ENCODE measurements around the gene SLC5A4.
"Not testable (repeated sequence)": the region's sequence is repeated elsewhere in the genome, so short reads cannot be mapped to it uniquely, and the experiment has no call there.

SLC5A4 gene

DNA sequence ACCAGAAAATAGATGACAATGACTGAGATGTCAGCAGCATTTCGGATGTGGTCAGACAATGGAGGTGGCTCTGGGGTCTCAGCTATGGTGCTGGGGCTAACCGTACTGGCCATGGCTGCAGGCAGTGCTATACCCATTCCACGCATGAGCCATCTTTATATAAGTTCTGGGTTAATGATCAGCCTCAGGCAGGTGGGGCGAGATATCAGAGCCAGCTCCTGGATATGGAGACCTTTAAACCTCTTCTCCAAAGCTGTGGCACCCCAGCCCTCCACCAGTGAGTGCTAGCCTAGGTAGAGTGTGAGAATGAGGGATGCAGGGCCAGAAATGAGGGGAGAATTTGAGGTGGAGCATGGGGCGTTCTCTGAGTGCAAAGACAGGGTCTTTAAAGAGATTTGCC, at the start of gene SLC5A4:
TSS of gene SLC5A4 (minus strand) at position 131 of the 400 bp plus-strand sequence. CDS start at position 113, 18 bp downstream.
- DNase-seq: no peak

DNA sequence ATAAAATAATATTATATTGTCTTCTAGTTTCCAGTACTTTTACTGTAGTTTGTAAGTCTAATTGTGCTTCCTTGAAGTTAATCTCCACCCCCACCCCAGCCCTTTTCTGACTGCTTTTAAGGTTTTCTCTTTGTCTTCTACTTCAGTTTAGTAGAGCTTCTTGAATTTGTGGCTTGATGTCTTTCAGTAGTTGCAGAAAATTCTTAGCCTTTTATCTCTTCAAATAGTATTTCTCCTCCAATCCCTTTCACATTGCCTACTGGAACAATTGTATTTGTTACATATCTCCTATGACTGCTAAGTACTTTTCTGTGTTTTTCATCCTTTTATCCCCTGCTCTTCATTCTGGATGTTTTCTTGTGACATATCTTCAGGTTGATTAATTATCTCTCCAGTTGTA, 38.8 kb upstream of the SLC5A4 start:
- DNase-seq: not testable (repeated sequence)

DNA sequence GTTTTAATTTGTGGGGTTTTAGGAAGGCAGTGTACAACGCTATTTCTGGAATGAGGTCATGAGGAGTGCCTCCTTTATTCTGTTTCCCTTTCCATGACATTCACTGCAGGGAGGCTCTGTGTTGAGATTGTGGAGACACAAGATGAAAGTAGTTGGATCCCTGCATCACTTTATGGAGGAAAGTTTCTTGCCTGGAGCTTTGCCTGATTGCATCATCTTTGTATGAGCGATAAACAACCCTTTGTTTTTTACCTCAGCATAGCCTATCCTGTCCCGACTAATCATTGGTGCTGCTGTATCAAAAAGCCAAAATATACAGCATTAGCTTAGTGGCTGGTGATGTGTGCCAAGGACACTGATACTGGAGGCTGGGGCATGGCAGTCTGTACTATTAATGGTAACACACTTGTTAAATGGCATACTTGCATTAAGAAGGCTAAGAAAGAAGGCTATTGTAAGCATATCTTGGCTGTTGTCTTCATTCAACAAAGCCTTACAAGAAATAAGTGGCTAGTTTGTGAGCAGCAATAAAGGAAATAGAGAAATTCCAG, 31.2 kb upstream of the SLC5A4 start:
- no peak for DNase-seq

DNA sequence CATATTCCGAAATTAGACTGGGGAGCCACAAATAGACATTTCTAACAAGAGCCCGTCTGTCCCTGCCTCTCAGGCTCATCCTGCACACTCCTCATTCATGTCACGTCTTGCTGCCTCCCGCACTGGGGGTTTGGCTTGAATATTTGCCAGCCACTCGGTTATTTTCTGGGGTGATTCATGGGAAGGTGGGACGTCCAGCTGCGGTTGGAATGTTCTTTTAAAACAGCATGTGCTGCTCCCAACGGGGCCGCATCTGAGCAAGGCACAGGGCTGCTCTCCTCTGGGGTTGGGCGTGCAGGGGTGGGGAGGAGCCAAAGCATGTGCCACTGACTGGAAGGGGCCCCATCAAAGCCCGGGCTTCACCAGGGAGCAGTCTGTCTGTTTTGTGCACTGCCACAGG, 25.9 kb upstream of the SLC5A4 start:
- peak; percentile 53 for DNase-seq

DNA sequence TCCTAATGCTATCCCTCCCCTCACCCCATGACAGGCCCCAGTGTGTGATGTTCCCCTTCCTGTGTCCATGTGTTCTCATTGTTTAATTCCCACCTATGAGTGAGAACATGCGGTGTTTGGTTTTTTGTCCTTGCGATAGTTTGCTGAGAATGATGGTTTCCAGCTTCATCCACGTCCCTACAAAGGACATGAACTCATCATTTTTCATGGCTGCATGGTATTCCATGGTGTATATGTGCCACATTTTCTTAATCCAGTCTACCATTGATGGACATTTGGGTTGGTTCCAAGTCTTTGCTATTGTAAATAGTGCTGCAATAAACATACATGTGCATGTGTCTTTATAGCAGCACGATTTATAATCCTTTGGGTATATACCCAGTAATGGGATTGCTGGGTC, 20.2 kb upstream of the SLC5A4 start:
- DNase-seq: not testable (repeated sequence)

DNA sequence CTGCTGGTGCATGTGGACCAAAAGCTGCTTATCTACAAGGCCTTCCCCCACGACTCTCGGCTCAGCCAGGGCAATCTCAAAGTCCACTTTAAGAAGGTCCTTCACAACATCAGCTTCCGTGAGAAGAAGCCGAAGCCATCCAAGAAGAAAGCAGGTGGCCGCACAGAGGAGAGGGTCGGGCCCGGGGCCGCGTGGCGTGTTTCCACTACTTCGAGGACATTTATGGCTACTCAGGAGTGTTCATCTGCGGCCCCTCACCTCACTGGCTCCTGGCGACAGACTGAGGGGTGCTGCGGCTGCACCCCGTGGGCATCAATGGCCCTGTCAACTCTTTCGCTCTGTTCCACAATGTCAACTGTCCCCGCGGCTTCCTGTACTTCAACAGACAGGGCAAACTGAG, 16.2 kb upstream of the SLC5A4 start:
- DNase-seq: no peak

DNA sequence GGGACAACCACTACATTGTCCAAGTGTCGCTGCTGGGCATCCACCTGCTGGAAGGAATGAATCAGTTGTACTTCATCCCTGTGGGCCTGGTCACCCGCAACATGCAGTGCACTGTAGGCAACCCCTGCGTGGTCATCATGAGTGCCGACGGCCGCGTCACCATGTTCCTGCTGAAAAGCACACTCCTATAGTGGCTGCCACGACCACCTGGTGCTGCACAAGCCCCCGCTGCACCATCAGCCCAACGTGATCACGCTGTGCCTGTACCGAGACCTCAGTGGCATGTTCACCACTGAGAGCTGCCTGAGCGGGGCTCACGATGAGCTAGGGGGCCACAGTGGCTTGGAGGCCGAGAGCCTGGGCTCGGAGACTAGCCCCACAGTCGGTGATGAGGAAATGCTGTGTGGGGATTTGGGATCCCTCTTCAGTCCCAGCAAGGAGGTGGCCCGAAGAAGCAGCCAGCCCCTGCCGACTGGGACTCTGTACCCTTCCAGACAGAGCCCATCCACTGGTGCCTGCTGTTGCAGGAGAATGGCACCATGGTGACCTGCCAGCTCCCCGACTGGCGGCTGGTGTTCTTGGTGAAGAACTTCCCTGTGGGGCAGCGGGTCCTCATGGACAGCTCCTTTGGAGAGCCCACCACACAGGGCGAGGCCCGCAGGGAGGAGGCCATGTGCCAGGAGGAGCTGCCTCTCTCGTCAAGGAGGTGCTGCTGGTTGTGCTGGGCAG, 15.7 kb upstream of the SLC5A4 start:
- DNase-seq: no peak

DNA sequence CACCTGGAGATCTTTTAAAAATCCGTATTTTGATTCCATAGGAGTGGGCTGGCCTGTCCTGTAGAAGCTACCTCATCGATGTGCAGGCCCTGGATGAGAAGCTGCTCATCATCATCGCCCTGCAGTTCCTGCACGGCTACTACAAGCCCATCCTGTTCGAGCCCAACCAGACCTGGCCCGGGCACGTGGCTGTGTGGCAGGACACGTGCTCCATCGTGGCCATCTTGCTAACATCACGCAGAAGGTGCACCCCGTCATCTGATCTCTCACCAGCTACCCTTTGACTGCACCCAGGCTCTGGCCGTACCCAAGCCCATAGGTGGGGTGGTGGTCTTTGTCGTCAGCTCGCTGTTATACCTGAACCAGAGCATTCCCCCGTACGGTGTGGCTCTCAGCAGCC, 14.2 kb upstream of the SLC5A4 start:
- no peak for DNase-seq

DNA sequence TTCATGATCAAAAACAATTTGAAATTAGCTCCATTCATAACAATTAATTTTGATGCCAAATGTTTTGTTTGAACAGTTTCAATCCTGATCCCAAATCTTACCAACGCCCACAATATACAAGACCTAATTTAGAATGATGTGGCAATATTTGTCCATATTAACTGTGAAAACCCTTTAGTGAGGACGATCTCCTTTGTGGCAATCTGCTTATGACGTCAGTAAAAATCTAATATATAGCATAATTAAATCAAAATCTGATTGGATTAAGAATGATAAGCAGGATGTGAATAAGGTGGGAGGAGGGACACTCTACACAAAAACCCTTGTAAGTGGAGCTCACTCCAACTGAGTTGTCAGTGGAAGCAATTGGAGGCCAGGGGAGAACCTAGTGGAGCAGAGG, 11.9 kb upstream of the SLC5A4 start:
- DNase-seq: no peak

DNA sequence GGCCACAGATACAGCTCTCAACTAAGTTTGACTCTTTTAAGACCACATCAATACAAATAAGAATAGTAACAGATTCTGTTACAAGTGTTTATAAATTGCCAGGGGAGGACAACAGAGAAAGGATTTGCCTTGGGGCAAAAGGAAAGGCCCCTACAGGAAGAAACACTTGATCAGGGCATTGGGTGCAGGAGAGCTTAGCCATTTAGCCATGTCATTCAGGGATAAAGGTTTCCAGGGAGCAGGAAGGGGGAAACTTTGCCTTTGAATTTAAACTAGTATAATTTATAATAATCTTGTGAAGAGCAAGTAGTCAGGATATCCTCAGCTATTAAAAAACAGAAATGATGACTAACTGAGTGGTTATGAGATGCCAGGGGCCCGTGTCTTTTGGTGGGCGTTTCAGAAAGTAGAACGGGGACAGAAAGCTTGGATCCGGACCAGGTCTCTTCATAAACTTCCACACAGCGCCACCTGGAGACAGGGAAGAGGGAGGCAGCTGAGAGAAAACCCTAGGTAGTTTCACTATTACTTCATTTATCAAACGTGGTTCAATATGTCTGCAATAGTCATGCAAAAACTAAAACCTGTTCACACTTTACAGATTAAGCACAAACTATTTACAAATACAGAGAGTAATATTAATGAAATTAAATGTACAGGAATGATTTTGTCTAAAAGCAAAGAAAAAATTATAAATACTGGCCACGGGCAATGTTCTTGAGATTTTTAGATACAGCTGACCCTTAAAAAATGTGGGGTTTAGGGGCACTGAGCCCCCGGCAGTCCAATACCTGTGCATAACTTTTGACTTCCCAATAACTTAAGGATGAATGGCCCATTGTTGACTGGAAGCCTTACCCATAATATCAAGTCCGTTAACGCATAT, 11.0 kb upstream of the SLC5A4 start:
- peak; percentile 73 for DNase-seq

DNA sequence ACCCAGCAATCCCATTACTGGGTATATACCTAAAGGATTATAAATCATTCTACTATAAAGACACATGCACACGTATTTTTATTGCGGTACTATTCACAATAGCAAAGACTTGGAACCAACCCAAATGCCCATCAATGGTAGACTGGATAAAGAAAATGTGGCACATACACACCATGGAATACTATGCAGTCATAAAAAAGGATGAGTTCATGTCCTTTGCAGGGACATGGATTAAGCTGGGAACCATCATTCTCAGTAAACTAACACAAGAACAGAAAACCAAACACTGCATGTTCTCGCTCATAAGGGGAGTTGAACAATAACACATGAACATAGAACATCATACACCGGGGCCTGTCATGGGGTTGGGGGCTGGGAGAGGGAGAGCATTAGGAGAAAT, 8.5 kb upstream of the SLC5A4 start:
- not testable (repeated sequence) for DNase-seq

DNA sequence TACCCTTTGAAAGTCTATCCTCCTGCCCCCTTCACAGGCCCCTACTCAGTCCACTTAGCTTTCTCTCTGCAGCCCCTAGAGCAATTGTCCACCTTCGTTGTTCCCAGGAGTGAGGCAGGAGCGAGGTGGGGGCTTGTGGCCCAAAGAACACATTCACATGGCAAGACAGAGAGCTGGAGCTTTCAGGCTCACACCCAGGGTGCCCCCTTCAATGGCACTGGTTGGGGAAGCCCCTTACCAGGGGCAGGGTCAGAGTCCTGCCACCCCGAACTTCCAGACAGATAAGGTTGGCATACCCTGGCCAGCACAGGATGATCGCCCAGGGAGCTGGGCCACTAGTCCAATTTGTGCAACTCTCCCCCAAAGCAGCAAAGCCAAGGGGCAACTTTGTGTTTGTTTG, 6.2 kb upstream of the SLC5A4 start:
- no peak for DNase-seq

DNA sequence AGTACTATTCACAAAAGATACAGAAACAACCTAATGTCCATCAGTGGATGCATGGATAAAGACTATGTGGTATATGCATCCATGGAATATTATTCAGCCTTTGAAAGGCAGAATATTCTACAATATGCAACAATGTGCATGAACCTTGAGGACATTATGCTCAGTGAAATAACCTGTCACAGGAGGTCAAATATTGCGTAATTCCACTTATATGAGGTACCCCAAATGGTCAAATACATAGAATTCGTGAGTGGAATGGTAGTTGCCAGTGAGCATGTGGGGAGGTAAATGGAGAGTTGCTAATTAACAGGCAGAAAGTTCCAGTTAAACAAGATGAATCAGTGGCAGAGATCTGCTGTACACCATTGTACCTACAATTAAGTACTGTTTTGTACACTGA, 3.6 kb upstream of the SLC5A4 start:
- no peak for DNase-seq

DNA sequence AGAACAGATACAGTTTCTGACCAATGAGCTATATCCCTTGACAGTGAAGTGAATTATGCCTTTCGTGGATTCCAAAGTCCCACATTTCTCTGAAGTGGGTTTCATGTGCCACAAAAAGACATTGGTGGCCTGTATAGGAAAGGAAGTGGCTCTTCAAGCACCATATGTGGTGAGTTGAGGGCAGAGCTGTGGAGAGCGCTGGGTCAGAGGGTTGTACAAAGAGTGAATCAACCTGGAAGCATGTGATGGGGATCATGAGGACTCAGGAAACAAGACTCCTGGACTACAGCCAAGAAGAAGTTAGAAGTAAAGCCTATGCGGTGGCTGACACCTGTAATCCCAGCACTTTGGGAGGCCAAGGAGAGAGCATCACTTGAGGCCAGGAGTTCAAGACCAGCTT, 579 bp upstream of the SLC5A4 start:
- no peak for DNase-seq

DNA sequence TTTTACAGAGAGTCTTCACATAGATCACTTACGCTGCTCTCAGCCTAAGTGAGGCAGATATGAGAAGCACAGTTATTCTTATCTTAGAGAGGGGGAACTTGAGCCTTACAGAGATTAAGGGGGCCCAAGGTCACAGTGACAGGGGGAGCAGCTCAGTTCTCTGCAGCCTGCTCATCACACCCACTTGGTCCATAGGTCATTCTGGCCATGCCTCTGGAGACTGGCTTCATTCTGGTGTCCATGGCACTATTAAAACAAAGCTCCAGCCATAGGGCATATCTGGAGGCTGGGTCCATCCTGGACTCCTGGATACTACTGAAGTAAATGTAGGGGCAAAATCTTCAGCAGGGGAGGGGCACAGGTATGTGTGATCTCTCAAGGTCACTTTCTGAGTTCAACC, 5.9 kb downstream of the SLC5A4 start:
- DNase-seq: no peak

DNA sequence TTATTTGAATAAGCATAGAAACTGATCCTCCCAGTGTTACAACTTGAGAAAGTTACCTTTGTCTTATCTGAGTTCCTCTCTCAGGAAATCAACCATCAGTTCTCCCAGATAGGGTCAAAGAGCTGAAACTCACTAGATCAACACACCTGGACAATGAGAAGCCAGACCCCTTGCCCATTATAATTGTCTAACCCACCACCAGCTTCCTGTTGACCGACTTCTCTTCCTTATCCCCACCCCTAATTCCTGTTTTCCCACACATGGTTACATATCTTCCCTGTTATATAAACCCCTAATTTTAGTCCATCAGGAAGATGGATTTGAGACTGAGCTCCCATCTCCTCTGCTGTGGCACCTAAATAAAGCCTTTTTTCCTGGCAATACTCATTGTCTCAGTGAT, 6.9 kb downstream of the SLC5A4 start:
- DNase-seq: no peak

DNA sequence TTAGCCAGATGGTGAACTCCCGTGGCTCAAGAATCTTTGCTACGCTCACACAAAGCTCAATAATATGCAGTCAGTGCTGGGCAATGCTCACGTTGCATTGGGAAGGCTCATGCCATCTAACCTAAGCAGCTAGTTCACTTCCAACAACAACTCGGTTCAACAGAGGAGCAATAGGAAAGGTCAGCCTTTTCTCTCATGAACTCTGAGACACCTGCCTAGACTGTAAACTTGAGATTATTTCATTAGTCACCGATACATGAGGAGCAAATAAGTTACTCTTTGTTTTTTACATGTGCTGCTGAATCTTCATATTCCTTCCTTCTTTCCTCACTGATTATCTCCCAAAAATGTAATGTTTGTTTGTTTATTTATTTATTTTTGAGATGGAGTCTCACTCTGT, 9.0 kb downstream of the SLC5A4 start:
- no peak for DNase-seq

DNA sequence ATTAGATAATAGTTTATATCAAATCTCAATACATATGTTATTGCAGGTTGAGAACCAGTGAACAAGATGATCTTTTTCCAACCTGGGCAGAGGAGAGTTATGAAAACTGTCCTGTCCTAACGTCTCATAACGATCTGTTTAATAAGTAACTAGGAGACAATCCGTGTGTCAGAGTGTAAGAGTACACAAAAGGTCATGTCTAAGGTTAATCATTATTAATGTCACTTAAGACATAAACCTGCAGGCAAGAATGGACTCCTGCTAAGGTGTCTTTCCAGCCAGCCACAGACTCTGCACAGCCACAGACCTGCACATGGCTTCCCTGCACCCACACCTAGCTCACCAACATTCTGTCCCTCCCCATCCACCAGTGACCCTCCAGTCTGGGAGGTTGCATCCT, 10.1 kb downstream of the SLC5A4 start:
- no peak for DNase-seq

DNA sequence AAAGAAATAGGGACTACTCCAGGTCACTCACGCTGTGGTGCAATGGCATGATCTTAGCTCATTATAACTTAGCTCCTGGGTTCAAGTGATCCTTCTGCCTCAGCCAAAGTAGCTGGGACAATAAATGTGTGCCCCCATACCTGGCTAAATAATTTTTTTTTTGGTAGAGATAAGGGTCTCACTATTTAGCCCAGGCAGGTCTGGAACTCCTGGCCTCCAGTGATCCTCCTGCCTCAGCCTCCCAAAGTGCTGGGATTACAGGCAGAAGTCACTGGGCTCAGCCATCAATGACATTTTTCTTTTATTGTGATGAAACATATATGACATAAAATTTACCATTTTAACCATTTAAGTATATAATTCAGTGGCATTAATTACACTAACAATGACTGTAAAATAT, 10.6 kb downstream of the SLC5A4 start:
- no peak for DNase-seq

DNA sequence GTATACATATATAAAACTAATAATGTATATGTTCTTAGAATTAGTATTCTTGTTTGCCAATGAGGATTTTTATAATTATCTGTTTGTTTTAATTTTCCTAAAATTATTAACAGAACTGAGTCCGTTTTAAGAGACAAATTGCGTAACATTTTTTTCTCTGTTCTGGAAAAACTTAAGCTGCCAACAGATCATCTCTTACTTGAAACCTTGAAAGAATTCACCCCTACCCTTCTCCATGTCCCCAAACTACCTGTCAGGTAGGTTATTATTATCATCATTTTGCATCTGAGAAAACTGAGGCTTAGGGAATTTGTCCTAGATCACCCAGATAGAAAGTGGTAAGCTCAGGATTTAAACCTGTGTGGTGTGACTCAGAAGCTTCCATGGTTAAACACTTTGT, 14.7 kb downstream of the SLC5A4 start:
- no peak for DNase-seq

DNA sequence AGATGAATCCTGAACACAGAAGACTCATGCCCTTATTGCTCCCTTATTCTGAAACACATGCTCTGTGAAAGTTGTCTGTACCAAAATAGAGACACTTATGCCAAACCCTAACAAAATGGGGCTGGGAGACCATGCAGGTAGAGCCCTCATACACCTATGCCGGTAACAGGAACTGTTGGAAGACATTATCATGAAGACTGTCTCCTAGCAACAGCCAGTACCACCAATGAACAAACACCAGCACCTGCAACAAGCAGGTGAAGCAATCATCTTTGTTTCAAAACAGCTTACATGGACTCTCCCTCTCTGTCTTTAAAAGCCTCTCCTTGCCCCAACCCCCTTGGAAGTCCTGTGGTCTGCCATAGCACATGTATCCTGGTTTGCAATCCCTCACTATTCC, 17.2 kb downstream of the SLC5A4 start:
- DNase-seq: no peak

DNA sequence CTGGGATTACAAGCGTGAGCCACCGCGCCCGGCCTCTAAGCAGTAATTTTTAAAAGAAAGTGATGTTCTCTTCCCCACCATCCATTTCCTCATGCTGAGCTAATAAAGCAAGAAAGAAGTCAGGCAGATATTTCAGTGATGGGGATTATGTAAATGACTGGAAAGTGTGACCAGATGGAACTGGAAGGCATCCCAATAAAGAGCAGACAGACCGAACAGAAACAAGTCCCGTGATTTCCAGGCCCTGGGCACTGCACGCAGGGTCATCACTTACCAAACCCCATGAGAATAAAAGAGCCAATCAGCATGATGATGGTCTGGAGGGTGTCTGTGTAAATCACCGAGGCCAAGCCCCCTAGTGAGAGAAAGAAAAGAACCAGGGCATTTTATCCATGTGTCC, 18.2 kb downstream of the SLC5A4 start:
- DNase-seq: no peak

DNA sequence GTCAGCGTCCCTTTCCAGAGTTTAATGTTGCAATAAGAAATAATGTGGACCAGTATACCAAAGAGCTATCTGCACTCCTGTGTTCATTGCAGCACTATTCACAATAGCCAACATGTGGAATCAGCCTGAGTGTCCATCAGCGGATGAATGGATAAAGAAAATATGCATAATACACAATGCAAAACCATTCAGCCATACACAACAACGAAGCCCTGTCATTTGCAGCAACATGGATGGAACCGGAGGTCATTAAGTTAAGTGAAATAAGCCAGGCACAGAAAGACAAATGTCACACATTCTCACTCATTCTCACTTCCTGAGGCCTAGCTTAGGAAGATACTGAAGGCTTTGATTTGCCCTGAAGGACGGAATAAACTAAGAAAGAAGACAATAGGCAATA, 22.1 kb downstream of the SLC5A4 start:
- DNase-seq: no peak

DNA sequence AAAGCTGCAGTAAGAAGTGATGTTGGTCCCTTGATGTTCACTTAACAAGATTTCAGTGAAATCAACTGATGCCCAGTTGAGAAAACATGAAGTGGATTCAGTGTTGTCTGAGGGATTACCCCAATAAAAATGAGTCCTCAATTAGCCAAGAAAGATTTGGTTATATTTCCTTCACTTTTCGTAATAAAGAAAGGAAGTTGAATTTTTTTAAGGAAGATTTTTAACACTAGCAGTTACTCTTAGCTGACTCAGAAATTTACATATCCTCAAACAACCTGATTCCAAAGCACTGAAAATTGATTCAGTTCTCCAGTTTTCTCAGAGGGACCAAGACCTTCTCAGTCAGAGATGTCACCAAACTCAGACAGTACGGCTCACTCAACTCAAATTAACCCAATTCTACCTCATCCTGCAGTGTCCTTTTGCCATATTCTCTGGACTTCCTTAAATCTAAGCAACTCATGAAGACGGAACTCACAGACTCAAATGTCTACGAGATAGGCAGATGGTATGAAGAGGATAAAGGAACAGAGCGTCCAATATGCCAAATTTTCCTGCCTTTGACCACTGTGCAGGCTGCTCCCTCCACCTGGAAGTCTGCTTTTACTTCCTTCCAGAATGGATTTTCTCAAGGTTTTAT, 22.8 kb downstream of the SLC5A4 start:
- DNase-seq: no peak

Measured in fibroblast of skin of right quadriceps (primary cell).